Measurements from ENCODE around the gene SLC22A1. TPM values are rescaled to one million over a fixed set of nuclear protein-coding genes. Genes with fewer than 3 reads are reported as not detected.
A peak's percentile ranks its signal among the peaks of the same experiment; 100 is the strongest.

The SLC22A1 gene
- total and polyA plus RNA-seq, 2 of the 13 experiments (the other 11 are each of a cell fraction or from before 2014, with no cell fraction given) = 0.80 to 0.87 TPM

DNA sequence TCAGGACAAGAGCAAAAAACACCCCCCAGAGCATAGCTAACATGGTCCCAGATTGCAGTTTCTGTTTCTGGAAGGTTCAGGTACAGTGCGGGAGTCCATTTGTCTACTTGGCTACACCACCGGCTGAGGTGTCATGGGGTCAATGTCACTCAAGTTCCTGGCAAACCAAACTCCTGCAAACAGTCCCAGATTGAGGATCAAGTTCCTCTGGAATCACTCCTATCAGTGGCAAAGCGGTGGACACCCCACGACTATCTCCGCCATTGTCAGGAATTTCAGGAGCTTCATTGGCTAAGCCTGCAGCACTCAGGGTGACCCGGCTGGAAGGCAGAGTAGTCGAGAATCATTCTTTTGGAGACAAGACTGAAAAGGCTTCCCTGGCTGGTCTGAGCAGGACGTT lies 41.8 kb downstream of the SLC22A1 start (continued):
- no peak for TF ChIP-seq ZNF605 (CRISPR knock-in tag; IDR thresholded peaks at IDR 0.05)
- TF ChIP-seq ZNF451 (CRISPR knock-in tag; IDR thresholded peaks at IDR 0.05) = no peak
- 0 out of 2 replicates have a peak, but pooled peaks have one; percentile 37 for TF ChIP-seq ZNF431 (CRISPR knock-in tag; IDR thresholded peaks at IDR 0.05; ENCODE audit: borderline replicate concordance, low read depth)
- TF ChIP-seq GFI1 (CRISPR knock-in tag; IDR thresholded peaks at IDR 0.05; ENCODE audit: borderline replicate concordance) = peak; percentile 68
- TF ChIP-seq RXRA (CRISPR knock-in tag; IDR thresholded peaks at IDR 0.05) = peak; percentile 36; the same call in 1 of the 2 replicates
- TF ChIP-seq HMG20A (CRISPR knock-in tag; IDR thresholded peaks at IDR 0.05; ENCODE audit: borderline replicate concordance) = peak; percentile 37; the same call in 1 of the 2 replicates
- no peak for TF ChIP-seq FOXA1 (IDR thresholded peaks at IDR 0.05)
- TF ChIP-seq FOXA1 (CRISPR knock-in tag; IDR thresholded peaks at IDR 0.05) = no peak
- TF ChIP-seq AFF4 (CRISPR knock-in tag; IDR thresholded peaks at IDR 0.05) = no peak
- TF ChIP-seq BCL6 (CRISPR knock-in tag; IDR thresholded peaks at IDR 0.05) = peak; percentile 70
- peak; percentile 56 for TF ChIP-seq HNF4A (CRISPR knock-in tag; IDR thresholded peaks at IDR 0.05)
- TF ChIP-seq THRA (CRISPR knock-in tag; IDR thresholded peaks at IDR 0.05; ENCODE audit: borderline replicate concordance) = peak; percentile 79; the same call in 1 of the 2 replicates
- peak; percentile 39; the same call in 1 of the 2 replicates for TF ChIP-seq PHF21A (CRISPR knock-in tag; IDR thresholded peaks at IDR 0.05)
- no peak for TF ChIP-seq ARID3A (IDR thresholded peaks at IDR 0.05; ENCODE audit: low read depth, low read length)
- TF ChIP-seq ARID5B (CRISPR knock-in tag; IDR thresholded peaks at IDR 0.05) = peak; percentile 34; the same call in 1 of the 2 replicates
- TF ChIP-seq ZNF296 (CRISPR knock-in tag; conservative IDR thresholded peaks at IDR 0.05) = no peak
- TF ChIP-seq POGK (CRISPR knock-in tag; conservative IDR thresholded peaks at IDR 0.05) = 0 out of 2 replicates have a peak, but pooled peaks have one; percentile 48
- TF ChIP-seq RARA (CRISPR knock-in tag; IDR thresholded peaks at IDR 0.05) = peak; percentile 84

All from HepG2 (cell line).